OCI-LY1 (cell line): ENCODE results near the gene SMC3.

Experiments used
- CTCF ChIP-seq: fragments of 200-600 bp; sonication (generic), shearing (Covaris generic); IDR thresholded peaks from 2 replicates; pipeline ENCODE4 v1.5.1; 2017; ENCODE audit warnings: mild to moderate bottlenecking, antibody characterized with exemption, low read length, moderate library complexity, mixed read lengths
- EZH2 ChIP-seq: fragments of 200-600 bp; sonication (generic), shearing (Covaris generic); IDR thresholded peaks from 2 replicates; pipeline ENCODE4 v1.8.0; 2017; ENCODE audit warnings: borderline replicate concordance, mixed run types, mild to moderate bottlenecking, antibody characterized with exemption, low read length, moderate library complexity, mixed read lengths

GRCh38 chr10:110642204-110643034 lies 74.9 kb downstream of the SMC3 start:
- TF ChIP-seq CTCF = no peak
- TF ChIP-seq EZH2 = no peak
